AG04450 (cell line): ENCODE results near the gene DNM3. TPM values are rescaled to one million over a fixed set of nuclear protein-coding genes. Genes with fewer than 3 reads are reported as not detected.

ENCODE experiments used
- CTCF ChIA-PET: fragments of 300-600, 350-600 bp; formaldehyde crosslinking; extraction: SDS; loops from one replicate; lab custom pipeline; 2022; ENCODE audit warnings: antibody characterized with exemption, inconsistent platforms; lab: Charles Lee
- POLR2A ChIA-PET: fragments of 350-600 bp; formaldehyde crosslinking; extraction: SDS; loops from one replicate; lab custom pipeline; 2021; ENCODE audit warnings: antibody characterized with exemption, inconsistent platforms; lab: Yijun Ruan, JAX
- DNase-seq: peaks from one replicate; pipeline ENCODE4 v3.0.0-alpha.2; 2011; ENCODE audit warnings: low read depth, low spot score
- H3K27ac ChIP-seq: one replicate; pipeline ENCODE4 v1.5.1; 2012; ENCODE audit warnings: low read depth, low read length, control low read depth
- H3K27me3 ChIP-seq: one replicate; pipeline ENCODE4 v1.6.0; 2012; ENCODE audit warnings: low read length; ENCODE audit not compliant: control insufficient read depth, insufficient read depth
- H3K4me3 ChIP-seq: 2 replicates; pipeline ENCODE4 v1.5.1; 2011; ENCODE audit warnings: mild to moderate bottlenecking, low read depth, low read length, control low read depth
- H3K9me3 ChIP-seq: 2 replicates; pipeline ENCODE4 v1.5.1; 2012; ENCODE audit warnings: low read length; ENCODE audit not compliant: control insufficient read depth, insufficient read depth
- CTCF ChIP-seq: IDR thresholded peaks from 2 replicates; pipeline ENCODE4 v1.5.1; 2011; ENCODE audit warnings: low read depth, low read length, control low read depth, inconsistent platforms
- polyA plus RNA-seq: library from polyadenylated mRNA; depleted of rRNA; stranded (reverse); fragments of >200 nt; gene quantifications from 2 replicates; pipeline ENCODE4 v1.2.3, GENCODE V29; 2011

The DNM3 gene
- polyA plus RNA-seq, 1 experiment = 0.37 TPM

GRCh38 chr1:172180501-172181285 is 339.4 kb downstream of the DNM3 start:
- Histone ChIP-seq H3K27ac (peak overlapping the region; percentile 77), H3K9me3 (no peaks in the 10 kb centered on the region), H3K27me3 (no peaks in the 10 kb centered on the region), H3K4me3 (peak overlapping the region; percentile 27)
- no peak for DNase-seq
- CTCF ChIA-PET = interaction anchor here (0.8 to 1.2 kb wide), 3 partner anchors 178 to 453 kb away, joined by 3 to 13 read pairs (median 3); no protein-coding TSS in a partner anchor
- TF ChIP-seq CTCF = no peak
- POLR2A ChIA-PET = interaction anchor here (0.7 to 1.1 kb wide), 4 partner anchors 36 to 202 kb away, joined by 3 to 6 read pairs (median 5); no protein-coding TSS in a partner anchor

GRCh38 chr1:172184506-172185191 is 343.4 kb downstream of the DNM3 start:
- Histone ChIP-seq H3K4me3 (no peak overlapping the region; the same call in 1 of the 2 replicates), H3K27me3 (no peaks in the 10 kb centered on the region), H3K27ac (no peak overlapping the region), H3K9me3 (no peaks in the 10 kb centered on the region)
- no peak for TF ChIP-seq CTCF
- POLR2A ChIA-PET = no interaction called here
- no peak for DNase-seq
- CTCF ChIA-PET = interaction anchor here (0.5 to 2.5 kb wide), 3 partner anchors 85 to 182 kb away, joined by 3 to 12 read pairs (median 3); no protein-coding TSS in a partner anchor

- H3K4me3 ChIP-seq = no peak overlapping the region; the same call in 1 of the 2 replicates
- H3K27ac ChIP-seq = no peak overlapping the region
- H3K27me3 ChIP-seq = no peaks in the 10 kb centered on the region
- POLR2A ChIA-PET = no interaction called here
- CTCF ChIA-PET = interaction anchor here (0.5 to 2.5 kb wide), 2 partner anchors 138 to 183 kb away, joined by 3 to 12 read pairs; no protein-coding TSS in a partner anchor
- DNase-seq = no peak
- H3K9me3 ChIP-seq = no peaks in the 10 kb centered on the region
- TF ChIP-seq CTCF = no peak
These were observed 343.9 kb downstream of the DNM3 start for GRCh38 chr1:172185211-172185610.

- no peaks in the 10 kb centered on the region for H3K9me3 ChIP-seq
- H3K27ac ChIP-seq = no peak overlapping the region
- POLR2A ChIA-PET = no interaction called here
- TF ChIP-seq CTCF = no peak
- no peak overlapping the region for H3K4me3 ChIP-seq
- CTCF ChIA-PET = interaction anchor here (2.5 kb wide), 1 partner anchor 183 kb away, joined by 12 read pairs; no protein-coding TSS in a partner anchor
- DNase-seq = no peak
- no peaks in the 10 kb centered on the region for H3K27me3 ChIP-seq
These were observed 344.7 kb downstream of the DNM3 start for GRCh38 chr1:172185996-172186395.
